RCC 7860 (cell line): ENCODE results near the gene BNC2.
"Not testable (repeated sequence)": the region's sequence is repeated elsewhere in the genome, so short reads cannot be mapped to it uniquely, and the experiment has no call there.

Source experiments
- DNase-seq: peaks from one replicate; pipeline ENCODE4 v3.0.0-alpha.2; 2015; ENCODE audit warnings: low spot score
- FAIRE-seq: peaks from 2 replicates; lab custom pipeline; 2012; peaks lifted over from hg19 to GRCh38; lab: Jason Lieb, UNC

BNC2 gene

GRCh38 chr9:16475257-16475656, 395.2 kb downstream of the BNC2 start:
- FAIRE-seq = no peak

GRCh38 chr9:16469184-16469583, 401.3 kb downstream of the BNC2 start:
- FAIRE-seq = no peak

More at GRCh38 chr9:16475257-16475656, 395.2 kb downstream of the BNC2 start:
- no peak for DNase-seq

GRCh38 chr9:16461851-16462250, 408.6 kb downstream of the BNC2 start:
- FAIRE-seq (no peak), DNase-seq (no peak)

More at GRCh38 chr9:16469184-16469583, 401.3 kb downstream of the BNC2 start:
- DNase-seq = no peak

DNA sequence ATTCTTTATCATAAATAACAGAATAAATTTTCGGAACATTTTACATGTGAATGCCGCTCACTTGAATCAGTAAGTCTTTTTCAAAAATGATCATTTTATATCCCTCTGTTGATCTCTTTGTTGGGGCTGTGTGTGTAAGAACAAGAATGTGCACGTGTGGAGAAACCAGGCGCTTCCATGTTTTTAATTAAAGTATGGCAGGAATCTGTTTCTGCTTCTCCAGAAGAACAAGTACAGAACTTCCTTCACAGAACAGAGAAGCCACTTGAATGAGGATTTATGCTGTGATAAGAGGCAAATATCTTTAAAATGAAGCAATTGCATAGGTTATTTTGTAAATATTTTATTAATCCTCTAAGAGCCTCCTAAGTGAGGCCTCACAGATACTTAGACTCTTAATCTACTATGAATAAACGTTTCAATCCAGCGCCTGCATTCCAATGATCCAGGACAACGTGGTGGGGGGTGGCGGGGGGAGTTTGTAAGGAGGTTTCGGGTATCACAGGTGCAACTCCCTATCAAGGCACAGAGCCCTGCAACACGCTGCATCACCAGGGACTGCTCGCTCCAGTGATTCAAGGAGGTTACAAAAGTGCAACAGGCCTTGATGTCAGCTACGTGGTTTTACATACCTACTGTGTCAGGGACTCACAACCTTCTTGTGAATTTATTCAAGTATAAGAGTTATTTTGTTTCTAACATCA, 409.2 kb downstream of the BNC2 start:
- FAIRE-seq (peak; percentile 7), DNase-seq (peak; percentile 55)

- FAIRE-seq (no peak), DNase-seq (no peak)
These were observed 409.8 kb downstream of the BNC2 start for GRCh38 chr9:16460696-16461095.

- FAIRE-seq (no peak), DNase-seq (no peak)
These were observed 410.9 kb downstream of the BNC2 start for GRCh38 chr9:16459421-16460148.

- DNase-seq (no peak), FAIRE-seq (no peak)
These were observed 411.6 kb downstream of the BNC2 start for GRCh38 chr9:16458696-16459420.

DNA sequence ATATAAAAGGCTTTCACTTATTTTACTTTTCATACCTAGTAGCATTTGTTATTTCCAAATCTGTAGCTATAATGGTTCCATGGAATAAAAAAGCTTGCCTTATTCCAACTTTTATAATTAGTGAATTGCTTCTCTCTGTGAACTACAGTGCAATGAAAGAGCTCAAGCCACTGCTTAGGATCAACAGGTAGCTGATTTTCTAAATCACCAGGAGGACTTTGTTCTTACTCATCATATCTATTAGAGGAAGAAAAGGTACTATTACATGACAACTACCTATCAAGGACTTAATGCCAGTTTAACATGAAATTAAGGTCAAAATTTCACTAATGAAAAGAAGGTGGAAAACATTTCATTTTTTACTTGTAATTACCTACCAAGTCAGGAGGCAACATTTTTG, 414.6 kb downstream of the BNC2 start:
- no peak for FAIRE-seq
- no peak for DNase-seq

- DNase-seq = no peak
- no peak for FAIRE-seq
These were observed 417.1 kb downstream of the BNC2 start for GRCh38 chr9:16453390-16453789.

DNA sequence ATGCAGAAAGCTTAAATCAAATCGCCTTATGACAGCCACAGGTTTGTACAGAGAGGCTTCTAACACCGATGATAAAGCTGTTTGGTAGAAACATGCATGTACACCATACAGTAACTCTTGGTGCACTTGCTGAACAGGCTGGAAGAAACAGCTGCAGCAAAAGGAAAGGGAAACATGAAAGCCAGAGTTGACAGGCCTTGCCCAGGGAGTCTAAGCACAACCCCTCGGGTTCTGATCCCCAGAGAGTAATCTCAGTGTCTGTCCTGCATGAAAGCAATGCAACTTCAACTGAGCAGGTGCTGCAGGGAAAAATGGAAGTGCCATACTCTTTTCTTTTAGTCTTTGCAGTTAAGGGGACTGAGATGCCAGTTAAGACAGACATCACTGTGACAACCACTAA, 419.9 kb downstream of the BNC2 start:
- FAIRE-seq (no peak), DNase-seq (no peak)

DNA sequence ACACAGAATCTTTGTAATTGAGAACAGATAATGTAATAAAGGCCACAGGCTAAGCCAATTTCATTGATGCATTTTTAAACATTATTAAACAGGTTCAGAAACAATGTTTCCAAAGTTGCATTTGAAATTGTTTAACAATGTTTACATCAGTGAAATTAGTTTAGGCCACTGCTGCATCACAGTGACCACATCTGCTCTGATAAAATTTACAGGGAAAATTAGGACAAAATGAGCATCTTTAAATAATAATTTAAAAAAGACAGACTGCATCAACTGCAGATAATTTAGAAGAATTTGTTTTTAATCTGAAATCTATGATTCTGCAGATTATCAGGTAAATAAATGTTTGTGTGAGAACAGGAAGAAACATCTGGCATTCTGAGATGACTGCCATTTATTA, 420.4 kb downstream of the BNC2 start:
- FAIRE-seq (no peak), DNase-seq (no peak)

DNA sequence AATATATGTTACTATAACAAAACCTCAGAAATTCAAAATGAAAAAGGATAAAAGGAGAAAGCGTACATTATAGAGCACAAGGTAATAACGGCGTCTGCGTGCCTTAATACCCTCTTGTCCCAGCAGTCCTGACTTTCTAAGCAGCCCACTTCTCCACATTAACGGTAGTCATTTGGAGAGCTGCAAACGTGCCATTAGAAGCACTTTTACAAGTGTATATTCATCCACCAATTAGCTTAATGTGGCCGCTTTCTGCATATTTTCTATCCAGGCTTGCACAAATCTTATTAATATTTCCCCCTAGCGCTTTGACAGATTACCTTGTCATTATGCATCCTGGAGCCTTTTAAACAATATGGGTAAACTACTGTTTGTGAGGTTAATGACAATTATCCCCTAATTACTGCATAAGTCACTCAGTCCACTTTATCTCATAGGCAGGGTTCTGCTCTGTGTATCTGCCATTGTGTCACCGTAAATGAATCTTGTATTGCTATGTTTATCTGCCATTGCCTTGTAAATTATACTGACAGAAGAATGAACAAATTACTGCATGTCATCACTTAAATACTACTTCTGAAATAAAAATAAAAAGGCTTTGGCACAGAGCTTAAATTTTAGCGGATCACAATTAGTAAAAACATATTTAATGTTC, 421.3 kb downstream of the BNC2 start:
- DNase-seq = no peak

GRCh38 chr9:16447946-16448345, 422.5 kb downstream of the BNC2 start:
- no peak for DNase-seq
- no peak for FAIRE-seq

More for the DNA sequence above, 421.3 kb downstream of the BNC2 start:
- FAIRE-seq = no peak

- FAIRE-seq = no peak
- DNase-seq = no peak
These were observed 423.8 kb downstream of the BNC2 start for GRCh38 chr9:16446636-16447035.

DNA sequence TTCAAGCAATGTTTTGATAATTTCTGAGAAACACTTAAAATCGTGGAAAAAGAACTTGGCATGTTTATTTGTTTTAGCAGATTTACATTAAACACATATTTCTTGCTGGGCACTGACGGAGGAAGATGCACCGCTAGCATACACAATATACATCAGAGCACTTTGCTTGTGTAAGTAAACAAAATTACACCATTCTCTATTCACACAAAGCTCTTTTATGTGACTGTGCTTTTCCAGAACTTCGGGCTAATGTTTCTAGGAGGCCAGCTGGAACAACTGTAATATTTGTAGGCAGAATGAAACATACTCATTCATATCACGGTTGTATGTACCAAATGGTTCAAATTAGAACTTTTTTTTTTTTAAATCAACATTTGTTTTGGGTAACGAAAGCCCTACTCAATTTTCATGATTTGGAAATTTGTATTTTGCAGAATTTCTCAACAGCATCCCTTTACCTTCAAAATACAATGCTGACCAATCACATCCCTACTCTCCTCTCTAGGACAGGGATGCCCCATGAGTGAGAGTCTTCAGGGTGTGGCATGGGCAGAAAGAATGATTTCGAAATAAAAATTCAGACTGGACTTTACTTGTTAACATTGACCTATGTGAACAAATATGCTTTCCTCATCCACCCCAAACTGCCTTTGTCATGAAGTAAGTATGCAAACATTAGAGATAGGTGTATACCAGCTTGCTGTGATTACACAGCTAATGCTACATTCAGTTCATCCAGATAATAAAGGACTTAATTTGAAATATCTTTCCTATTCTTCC, 425.1 kb downstream of the BNC2 start:
- DNase-seq = no peak
- no peak for FAIRE-seq

GRCh38 chr9:16442622-16443021, 427.8 kb downstream of the BNC2 start:
- peak; percentile 88 for FAIRE-seq
- DNase-seq = peak; percentile 51

DNA sequence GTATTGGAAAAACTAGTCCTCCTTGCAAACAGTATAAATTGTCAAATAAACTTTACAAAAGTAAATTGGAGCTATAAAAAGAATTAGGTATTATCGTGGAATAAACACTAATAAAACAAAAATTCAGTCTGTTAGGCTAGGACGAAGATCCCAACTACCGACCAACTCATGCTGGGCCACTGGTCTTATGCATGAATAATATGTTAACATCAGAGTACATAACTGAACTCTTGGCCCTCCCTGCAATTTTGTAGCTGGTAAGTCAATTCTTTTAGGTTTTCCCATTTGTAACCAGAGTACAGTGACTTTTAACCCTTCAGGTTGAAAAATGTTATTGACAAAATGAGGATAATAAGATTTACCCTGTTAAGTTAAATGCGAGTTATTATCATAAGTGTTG, 428.7 kb downstream of the BNC2 start:
- DNase-seq (no peak), FAIRE-seq (no peak)

GRCh38 chr9:16438831-16439230, 431.6 kb downstream of the BNC2 start:
- not testable (repeated sequence) for FAIRE-seq

DNA sequence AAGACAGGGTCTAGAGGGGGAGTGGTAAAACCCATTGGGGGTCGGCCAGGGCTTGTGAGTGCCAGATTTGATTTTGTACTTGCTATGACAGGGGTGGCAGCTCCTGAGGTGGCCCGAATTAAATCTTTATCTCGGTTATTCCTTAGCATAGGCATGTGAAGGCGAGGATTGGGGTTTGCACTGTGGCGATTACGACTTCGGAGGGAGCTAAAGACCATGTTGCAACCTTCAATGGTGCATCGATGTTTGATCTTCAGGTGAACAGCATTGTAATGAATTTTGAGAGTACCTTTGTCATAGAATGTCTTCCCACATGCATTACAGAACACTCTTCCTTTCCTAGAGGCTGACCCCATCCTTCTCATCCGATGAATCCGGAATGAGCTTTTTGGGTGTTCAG, 433.9 kb downstream of the BNC2 start:
- FAIRE-seq (no peak), DNase-seq (no peak)

More at GRCh38 chr9:16438831-16439230, 431.6 kb downstream of the BNC2 start:
- not testable (repeated sequence) for DNase-seq

DNA sequence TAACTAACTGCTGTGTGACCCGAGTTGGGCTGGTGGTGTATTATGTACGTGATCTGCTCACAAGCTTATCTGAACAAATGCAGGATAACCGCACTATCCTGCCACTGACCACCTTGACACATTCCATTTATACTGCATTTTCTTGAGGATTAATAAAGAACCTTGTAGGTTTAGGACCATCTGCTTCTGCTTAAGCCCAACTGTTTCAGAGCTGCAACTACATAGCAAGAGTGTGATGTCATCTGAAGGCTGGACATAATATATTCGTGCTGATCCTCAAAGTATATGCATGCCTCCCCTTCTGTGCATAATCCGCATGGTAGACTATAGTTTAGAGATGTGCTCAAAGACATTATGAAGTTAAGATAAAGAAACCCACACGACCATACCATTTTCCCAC, 435.9 kb downstream of the BNC2 start:
- DNase-seq = no peak
- FAIRE-seq = no peak
